Stimulated activated CD4-positive, alpha-beta T cell treated with anti-CD3 and anti-CD28 coated beads, Interleukin-15, amount 100 ng/mL, for 24 hours (primary cell): ENCODE results near the gene ASB6.

Source experiments
- DNase-seq: peaks from one replicate; pipeline ENCODE4 v3.0.0-alpha.2; 2020

The ASB6 gene, protein sequence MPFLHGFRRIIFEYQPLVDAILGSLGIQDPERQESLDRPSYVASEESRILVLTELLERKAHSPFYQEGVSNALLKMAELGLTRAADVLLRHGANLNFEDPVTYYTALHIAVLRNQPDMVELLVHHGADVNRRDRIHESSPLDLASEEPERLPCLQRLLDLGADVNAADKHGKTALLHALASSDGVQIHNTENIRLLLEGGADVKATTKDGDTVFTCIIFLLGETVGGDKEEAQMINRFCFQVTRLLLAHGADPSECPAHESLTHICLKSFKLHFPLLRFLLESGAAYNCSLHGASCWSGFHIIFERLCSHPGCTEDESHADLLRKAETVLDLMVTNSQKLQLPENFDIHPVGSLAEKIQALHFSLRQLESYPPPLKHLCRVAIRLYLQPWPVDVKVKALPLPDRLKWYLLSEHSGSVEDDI

GRCh38 chr9:129641750-129642585 lies at the start of gene ASB6:
ASB6 (minus strand) TSS chr9:129642151; CDS start chr9:129641999, 152 bp downstream.
- peak; percentile 98 for DNase-seq

GRCh38 chr9:129688285-129689043 lies 46.5 kb upstream of the ASB6 start:
- DNase-seq: no peak

DNA sequence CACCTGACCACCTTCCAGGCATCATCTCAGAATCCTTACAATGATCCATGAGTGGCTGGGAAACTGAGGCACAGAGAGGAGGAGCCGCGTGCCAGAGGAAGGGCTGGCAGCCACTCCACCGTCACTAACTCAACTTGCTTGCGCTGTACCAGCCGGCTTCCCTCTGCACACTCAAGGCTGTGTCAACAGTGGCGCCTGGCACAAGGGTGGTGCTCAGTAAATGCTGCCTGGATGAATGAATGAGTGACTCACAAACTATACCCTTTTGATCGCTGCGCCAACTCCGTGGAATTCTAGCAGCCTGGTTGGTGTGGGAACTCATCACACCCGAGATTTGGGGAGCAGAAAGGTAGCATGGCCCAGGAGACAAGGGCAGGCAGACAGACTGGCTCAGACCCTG lies 45.4 kb upstream of the ASB6 start:
- DNase-seq: no peak

- no peak for DNase-seq
Observed at GRCh38 chr9:129686736-129687135, 44.8 kb upstream of the ASB6 start.

DNA sequence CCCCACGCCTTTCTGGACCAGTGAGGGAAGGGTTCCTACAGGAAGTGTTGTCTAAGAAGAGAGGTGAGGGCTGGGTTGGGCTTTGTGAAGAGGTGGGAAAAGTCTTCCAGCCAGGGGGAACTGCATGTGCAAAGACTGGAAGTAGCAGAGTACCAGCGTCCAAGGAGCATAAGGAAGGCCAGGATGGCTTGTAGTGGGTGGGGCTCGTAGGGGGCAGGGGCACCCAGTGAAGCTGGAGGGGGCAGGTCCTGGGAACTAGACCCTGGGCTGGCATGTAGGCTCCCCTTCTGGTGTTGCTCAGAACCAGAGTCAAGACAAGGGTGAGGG lies 43.9 kb upstream of the ASB6 start:
- no peak for DNase-seq

- no peak for DNase-seq
Observed at GRCh38 chr9:129685220-129685932, 43.4 kb upstream of the ASB6 start.

DNA sequence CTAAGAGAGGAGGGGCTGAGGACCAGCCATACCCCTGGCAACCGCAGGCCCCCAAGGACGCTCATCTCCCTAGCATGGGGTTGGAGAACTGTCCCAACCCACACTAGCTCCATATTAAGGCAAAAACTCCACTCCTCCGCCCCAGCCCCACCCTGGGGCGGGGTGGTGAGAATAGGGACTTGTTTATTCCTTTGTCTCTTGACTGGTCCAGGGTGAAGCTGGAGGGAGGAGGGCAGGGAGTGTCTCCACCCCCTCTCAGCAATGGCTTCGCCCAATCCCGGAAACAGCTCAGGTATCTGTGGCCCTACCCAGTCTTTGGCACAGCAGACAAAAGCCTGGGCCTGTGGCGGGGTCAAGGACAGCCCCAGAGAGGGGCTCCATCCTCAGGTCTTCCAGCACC lies 40.4 kb upstream of the ASB6 start:
- no peak for DNase-seq

DNA sequence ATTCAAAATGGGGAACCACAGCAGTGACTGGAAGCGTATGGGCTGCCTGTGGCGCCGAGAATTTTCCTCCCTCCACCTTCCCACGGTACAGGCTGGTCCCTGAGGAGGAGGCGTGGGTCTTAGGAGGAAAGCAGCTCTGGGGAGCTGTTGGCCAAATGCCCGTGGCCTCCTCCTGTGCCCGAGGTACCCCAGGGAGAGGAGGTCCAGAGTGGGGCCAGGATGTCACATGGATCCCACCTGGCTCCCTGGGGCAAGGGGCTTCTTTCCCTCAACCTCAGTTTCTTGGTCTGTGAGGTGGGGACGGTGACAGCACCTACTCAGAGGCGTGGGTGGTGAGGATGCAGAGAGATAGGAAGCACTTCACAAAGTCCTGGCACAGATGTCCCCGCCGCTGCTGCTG lies 40.0 kb upstream of the ASB6 start:
- DNase-seq: no peak

- no peak for DNase-seq
Observed at GRCh38 chr9:129679537-129679936, 37.6 kb upstream of the ASB6 start.

DNA sequence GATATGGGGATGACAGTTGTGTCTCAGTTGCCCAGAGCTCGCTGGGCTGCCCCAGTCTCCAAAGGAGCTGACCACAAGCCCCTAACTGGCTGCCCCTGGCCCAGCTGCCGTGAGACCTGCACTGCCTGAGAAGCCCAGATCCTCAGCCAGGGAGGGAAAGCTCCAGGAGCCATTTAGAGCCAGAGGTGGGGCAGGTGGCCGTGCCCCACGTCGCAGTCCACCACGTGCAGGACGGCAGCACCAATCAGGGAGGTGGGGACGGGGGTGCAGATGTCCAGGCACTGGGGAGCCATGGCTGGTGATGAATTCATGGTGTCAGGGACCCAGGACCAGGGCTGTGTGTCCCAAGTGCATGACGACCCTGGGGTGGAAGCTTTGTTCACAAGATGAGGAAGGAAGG lies 36.9 kb upstream of the ASB6 start:
- no peak for DNase-seq

DNA sequence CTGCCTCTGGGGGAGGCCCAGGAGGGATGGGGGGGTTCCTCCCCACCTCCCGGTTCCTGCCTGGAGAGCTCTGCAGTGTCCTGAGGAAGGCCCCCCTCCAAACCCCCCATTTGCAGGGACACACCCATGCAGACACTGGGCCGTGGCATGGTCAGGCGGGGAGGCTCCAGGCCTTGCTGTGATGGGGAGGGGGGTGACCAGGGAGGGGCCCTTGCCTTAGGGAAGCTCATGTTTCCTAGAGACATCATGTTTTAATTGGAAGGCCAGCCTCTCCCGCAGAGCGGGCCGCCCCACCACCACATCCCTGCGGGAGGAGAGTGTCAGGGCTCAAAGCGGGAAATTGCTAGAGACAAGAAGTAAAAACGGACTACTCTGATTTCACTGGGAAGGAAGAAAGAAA lies 35.5 kb upstream of the ASB6 start:
- DNase-seq: no peak

- no peak for DNase-seq
Observed at GRCh38 chr9:129676975-129677374, 35.0 kb upstream of the ASB6 start.

DNA sequence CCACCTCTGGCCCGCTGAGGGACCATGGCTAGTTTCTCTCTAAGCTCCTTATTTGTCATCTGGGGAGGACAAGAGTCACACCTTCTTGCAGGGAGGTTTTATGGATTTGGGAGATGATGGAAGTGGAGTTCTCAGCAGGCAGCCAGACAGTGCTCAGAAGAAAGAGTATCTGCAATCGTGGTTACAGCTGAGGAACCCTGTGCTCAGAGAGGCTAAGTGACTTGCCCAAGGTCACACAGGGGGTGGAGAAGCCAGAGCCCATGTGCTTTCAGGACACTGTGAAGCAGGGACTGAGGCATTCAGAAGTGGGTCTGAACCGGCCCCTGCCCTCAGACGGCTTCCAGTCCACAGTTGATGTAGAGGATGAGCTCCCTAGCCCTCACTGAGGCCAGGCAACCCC lies 34.3 kb upstream of the ASB6 start:
- DNase-seq: no peak

GRCh38 chr9:129675620-129676019 lies 33.7 kb upstream of the ASB6 start:
- no peak for DNase-seq

GRCh38 chr9:129674229-129674628 lies 32.3 kb upstream of the ASB6 start:
- no peak for DNase-seq

- no peak for DNase-seq
Observed at GRCh38 chr9:129673602-129674001, 31.7 kb upstream of the ASB6 start.

GRCh38 chr9:129672702-129673101 lies 30.8 kb upstream of the ASB6 start:
- no peak for DNase-seq

DNA sequence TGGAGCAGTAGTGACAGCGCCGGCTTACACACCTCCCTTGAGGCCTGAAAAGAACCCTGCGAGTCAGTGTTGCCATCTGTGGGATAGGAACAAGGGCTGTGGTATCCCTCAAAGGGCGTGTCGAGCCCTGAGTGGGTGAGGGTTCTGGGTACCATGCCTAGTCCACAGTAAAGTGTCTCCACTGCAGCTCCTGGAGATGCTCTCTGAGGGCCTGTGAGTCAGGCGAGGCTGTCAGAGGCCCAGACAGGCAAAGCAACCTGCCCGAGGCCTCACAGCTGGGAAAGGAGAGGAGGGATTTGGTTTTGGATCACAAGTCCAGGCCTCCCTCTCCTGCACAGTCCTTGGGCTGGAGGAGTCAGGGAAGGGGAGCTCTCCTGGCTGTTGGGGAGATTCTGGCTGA lies 29.6 kb upstream of the ASB6 start:
- DNase-seq: peak; percentile 43

GRCh38 chr9:129671065-129671464 lies 29.1 kb upstream of the ASB6 start:
- DNase-seq: no peak

DNA sequence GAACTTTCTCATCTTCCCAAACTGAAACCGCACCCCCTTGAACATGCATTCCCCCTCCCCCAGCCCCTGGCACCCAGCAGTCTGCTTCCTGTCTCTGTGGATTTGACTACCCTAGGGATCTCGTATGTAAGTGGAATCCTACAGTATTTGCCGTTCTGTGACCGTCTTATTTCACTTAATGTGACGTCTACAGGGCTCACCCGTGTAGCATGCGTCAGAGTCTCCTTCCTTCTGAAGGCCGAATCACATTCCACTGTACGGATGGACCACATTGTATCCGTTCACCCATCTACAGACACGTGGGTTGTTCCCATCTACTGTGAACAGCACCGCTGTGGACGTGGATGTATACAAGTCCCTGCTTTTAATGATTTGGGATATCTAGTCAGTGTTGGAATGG lies 28.0 kb upstream of the ASB6 start:
- no peak for DNase-seq

- DNase-seq: no peak
Observed at GRCh38 chr9:129669141-129669718, 27.3 kb upstream of the ASB6 start.

GRCh38 chr9:129667850-129668249 lies 25.9 kb upstream of the ASB6 start:
- DNase-seq: no peak

- no peak for DNase-seq
Observed at GRCh38 chr9:129667378-129667777, 25.4 kb upstream of the ASB6 start.
